ENCODE data around the gene IL2.

The IL2 gene

GRCh38 chr4:122456231-122457116 is at the start of gene IL2:
IL2 (minus strand) TSS chr4:122456725; CDS start chr4:122456440, 285 bp downstream.
- DNase-seq, result no peak

GRCh38 chr4:122503214-122503613 is 46.7 kb upstream of the IL2 start:
- DNase-seq, result no peak

DNA sequence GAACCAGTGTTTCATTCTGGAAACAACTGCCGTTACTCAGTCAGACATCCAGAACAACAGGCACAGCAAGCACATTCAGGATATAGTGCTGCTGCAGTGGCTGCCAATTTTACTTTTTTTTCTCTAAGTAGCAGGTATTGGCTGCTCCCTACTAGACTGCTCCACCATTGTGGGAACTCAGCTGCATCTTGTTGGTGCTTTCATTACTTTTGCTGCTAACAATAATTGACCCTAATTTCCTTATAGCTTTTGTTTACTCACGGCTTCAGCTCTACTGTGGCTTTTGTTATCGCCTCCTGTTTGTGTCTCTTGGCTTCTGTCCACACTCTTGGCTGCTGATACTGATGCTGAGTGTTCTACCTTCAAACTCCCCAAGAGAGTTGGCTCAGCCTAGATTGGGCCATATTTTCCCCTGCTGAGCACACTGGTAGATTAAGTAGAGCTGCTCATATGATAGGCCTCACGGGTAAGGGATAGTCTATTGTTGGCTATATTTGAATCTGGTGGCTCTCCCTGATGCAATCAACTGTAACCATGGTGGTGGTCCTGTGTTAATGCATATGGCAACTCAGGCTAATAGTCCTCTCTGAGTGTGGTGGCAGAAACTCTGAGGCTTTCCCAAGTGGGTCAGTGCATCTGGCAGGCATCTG is 44.5 kb upstream of the IL2 start:
- DNase-seq, result no peak

DNA sequence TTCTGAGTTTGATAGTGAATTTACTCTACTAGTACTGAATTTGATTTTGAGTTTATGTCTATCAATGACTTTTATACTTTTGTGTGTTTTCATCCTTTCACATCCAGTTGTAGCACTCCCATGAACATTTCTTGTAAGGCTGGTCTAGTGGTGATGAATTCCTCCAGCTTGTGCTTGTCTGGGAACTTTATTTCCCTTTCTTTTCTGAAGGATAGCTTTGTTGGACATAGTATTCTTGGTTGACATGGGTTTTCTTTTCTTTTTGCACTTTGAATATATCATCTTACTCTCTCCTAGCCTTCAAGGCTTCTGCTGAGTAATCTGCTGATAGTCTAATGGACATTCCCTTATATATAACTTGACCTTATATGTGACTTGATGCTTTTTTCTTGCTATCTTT is 32.5 kb upstream of the IL2 start:
- DNase-seq, result no peak

DNA sequence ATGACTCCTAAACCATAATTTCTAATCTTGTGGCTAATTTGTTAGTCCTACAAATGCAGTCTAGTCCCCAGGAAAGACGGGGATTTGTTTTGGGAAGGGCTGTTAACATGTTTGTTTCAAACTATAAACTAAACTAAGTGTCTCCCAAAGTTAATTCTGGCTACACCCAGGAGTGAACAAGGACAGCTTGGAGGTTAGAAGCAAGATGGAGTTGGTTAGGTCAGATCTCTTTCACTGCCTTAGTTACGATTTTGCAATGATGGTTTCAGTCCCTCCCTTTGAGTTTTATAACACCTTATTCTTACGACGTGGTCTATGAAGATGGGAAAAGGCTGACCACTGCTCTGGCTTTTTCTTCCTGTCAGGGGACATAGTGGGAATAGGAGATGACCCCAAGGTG is 27.0 kb upstream of the IL2 start:
- DNase-seq, result no peak

DNA sequence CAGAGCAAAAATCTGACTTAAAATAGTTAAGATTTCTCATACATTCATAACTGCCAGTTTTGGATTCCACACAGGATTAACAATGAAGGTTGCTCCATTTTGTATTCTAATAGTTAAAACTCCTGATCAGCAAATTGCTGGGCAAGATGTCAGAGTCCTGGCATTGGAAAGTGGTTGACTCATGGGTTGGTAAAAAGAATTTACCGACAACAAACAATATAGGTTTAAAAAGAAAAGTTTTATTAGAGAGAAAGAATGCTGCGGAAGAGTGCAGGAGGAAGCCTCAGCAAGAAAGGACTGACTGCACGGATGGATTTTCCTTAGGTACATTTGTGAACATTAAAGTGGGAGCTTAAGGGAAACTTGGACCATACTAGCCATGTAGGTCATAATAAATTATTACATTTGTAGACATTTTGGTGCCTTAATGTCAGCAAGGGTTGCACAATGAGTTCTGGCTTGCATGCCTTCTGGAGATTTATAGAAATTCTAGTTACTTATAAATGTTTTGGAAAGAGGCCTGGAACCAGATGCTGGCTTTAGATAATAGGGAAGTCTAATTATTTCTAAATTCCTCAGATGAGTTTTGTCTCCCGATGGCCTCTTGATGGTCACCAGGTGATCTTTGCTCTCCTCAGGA is 25.4 kb upstream of the IL2 start:
- no peak for DNase-seq

- DNase-seq, result no peak
Measured at GRCh38 chr4:122480655-122481487, 24.3 kb upstream of the IL2 start.

DNA sequence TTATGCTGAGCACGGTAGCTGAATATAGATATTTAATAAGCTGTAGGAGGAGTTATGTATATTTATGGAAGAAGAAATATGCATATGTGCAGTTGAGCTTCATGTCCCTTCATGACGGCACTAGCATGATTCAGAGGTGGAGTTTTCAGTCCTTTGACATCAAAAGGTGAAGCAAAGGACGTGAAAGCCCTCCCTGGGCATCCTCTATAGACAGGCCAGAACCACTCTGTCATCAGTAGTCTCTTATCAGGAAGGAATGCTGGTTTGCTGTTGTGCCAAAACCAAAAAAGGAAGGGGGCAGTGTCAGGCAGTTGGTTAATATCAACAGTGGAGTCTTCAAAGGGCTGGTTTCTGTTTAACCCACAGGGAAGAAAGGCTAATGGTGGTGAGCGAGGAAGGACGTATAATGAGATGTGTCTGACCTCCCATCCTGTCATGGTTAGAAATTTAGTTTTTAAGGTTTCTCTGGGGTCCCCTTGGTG is 23.5 kb upstream of the IL2 start:
- DNase-seq, result no peak

GRCh38 chr4:122476745-122477144 is 20.2 kb upstream of the IL2 start:
- no peak for DNase-seq

GRCh38 chr4:122476126-122476525 is 19.6 kb upstream of the IL2 start:
- no peak for DNase-seq

GRCh38 chr4:122475233-122475632 is 18.7 kb upstream of the IL2 start:
- no peak for DNase-seq

GRCh38 chr4:122469457-122469856 is 12.9 kb upstream of the IL2 start:
- no peak for DNase-seq

- DNase-seq, result no peak
Measured at GRCh38 chr4:122458625-122459024, 2.1 kb upstream of the IL2 start.

GRCh38 chr4:122453384-122453995 is 3.0 kb downstream of the IL2 start:
- DNase-seq, result no peak

DNA sequence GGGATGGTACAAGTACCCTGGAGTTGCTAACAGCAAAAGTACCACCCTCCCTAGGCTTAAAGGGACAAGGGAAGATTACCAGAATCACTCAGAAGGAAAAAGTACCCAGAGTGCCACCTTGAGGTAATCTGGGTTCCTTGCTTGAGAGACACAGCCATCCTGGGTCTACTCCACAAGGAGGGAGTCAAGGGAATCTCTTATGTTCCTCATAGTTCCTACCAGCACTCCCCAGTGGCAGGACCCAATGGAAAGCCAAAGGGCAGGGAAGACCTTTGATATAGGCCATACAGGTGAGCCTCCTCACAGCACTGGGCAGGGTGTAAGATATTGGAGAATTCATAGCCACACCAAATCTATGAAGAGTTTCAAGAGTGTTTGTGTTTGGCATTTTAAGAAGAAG is 5.7 kb downstream of the IL2 start:
- peak; percentile 1 for DNase-seq

DNA sequence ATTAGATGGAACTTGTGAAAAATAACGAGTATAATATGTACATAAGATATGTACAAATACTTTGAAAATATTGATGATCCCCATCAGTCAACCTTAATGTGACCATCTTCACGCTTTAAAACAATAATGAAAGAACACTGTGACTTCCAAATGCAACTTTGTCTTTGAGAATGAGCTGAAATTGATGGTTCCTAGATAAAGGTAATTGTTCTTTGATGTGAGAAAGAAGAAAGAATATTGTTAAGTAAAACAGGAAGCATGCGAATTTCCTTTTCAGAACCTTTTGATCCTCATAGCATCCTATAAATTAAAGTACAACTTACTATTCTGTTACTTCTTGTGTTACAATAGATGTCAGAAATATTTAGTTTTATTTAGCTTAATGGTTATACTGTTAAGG is 22.2 kb downstream of the IL2 start:
- no peak for DNase-seq

DNA sequence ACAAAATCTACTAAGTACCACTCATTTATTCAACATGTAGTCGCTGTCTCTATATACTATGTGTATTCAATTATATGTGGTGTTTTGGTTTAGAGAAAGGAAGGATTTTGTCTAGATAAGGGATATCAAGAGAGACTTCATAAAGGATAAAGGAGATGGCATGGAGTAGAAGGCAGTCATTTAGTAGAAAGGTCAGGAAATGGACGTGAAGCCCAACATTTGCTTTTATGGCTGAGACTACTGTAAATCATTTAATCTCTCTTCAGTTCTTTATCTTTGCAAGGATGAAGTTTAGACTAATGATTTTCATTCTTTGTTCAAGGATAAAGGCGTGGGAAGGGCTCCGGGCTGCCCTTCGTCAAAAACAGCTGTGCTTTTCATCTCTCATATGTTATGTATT is 25.2 kb downstream of the IL2 start:
- no peak for DNase-seq

DNA sequence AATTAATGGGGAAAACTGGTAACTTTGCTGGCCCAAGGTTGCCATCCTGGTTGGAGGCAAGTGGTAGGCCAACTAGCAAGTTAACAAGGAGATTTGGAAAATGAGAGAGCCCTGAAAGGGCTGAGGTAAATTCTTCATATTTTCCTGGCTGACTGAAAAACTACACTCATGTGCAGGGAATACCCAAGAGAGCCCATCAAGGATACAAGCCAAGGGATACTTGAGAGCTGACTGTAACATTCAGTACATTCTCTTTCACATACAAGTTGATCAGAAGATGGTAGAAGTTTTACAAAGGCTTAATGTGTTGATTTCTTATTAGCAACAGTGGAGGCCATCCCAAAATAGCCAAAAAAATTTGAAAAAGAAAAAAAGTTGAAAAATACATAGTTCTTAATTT is 33.3 kb downstream of the IL2 start:
- no peak for DNase-seq

- no peak for DNase-seq
Measured at GRCh38 chr4:122412547-122412946, 44.0 kb downstream of the IL2 start.

DNA sequence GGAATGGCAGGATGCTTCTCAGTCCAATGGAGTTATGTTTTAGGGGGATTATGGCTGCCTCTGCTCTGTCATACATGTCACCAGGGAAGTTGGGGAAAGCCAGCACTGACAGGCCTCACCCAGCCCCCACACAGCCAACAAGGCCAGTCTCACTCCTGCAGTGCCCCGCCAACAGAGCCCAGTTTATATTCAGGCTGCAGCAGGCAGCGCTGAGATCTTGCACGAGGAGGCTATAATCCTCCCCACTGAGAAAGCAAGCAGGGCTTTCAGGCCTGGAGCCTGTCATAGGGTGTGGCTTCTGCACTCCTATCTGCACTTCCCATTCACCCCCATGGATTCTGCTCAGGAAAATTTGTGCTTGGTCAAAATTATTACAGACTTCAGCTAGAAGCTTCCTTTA is 52.7 kb downstream of the IL2 start:
- no peak for DNase-seq
